Heart right ventricle (tissue), 16 donors: ENCODE measurements around the gene SPTLC3. TPM values are rescaled to one million over a fixed set of nuclear protein-coding genes. Genes with fewer than 3 reads are reported as not detected.

ENCODE experiments used
- ATAC-seq, 8 donors: fragments of 200-7000 bp; cut with Tn5 transposase; one replicate each; pipeline ENCODE4 v1.9.1; 2020; ENCODE audit warnings: mild to moderate bottlenecking in 8 of 8, moderate library complexity in 8 of 8, moderate number of reproducible peaks in 1 of 8
- DNase-seq, 2 donors: peaks; one replicate each; pipeline ENCODE4 v3.0.0-alpha.2; 2020
- H3K27ac ChIP-seq, 10 donors: fragments of 200-600 bp; sonication (generic) in 2 of 10; one replicate each; pipeline versions ENCODE4 v1.5.0 to v1.8.0; 2020 to 2022; ENCODE audit warnings: mild to moderate bottlenecking in 3 of 10
- H3K27me3 ChIP-seq, 7 donors: fragments of 200-600 bp; one replicate each; pipeline ENCODE4 v1.8.0; 2021 to 2022; ENCODE audit warnings: mild to moderate bottlenecking in 2 of 7
- H3K36me3 ChIP-seq, 9 donors: fragments of 200-600 bp; sonication (generic) in 1 of 9; one replicate each; pipeline versions ENCODE4 v1.5.0 to v1.8.0; 2020 to 2022; ENCODE audit warnings: mild to moderate bottlenecking in 2 of 9
- H3K4me1 ChIP-seq, 9 donors: fragments of 200-600 bp; sonication (generic) in 1 of 9; one replicate each; pipeline versions ENCODE4 v1.5.0 to v1.8.0; 2020 to 2022; ENCODE audit warnings: mild to moderate bottlenecking in 4 of 9
- H3K4me3 ChIP-seq, 10 donors: fragments of 200-600 bp; sonication (generic) in 2 of 10; one replicate each; pipeline versions ENCODE4 v1.5.0 to v1.8.0; 2020 to 2022; ENCODE audit warnings: mild to moderate bottlenecking in 7 of 10, moderate library complexity in 2 of 10
- H3K9me3 ChIP-seq, 11 donors: fragments of 200-600 bp in 10 of 11; sonication (generic) in 2 of 11; one replicate each; pipeline versions ENCODE4 v1.5.0 to v1.8.0; 2013 to 2022; ENCODE audit warnings: mild to moderate bottlenecking in 2 of 11, control low read depth in 1 of 11, moderate library complexity in 1 of 11
- CTCF ChIP-seq, 9 donors: fragments of 200-600 bp; sonication (generic) in 2 of 9; IDR thresholded peaks; one replicate each; pipeline versions ENCODE4 v1.5.0 to v1.8.0; 2021 to 2022; ENCODE audit warnings: antibody characterized with exemption in 9 of 9, mild to moderate bottlenecking in 5 of 9, moderate library complexity in 1 of 9
- WGBS, 2 donors: extraction: QIAGEN DNeasy Blood & Tissue Kit; methylation state at CpG; one replicate each; pipeline ENCODE4 v1.1.7; 2013; ENCODE audit warnings: inconsistent platforms in 1 of 2; 5-methylcytosine and 5-hydroxymethylcytosine counted together
- intact Hi-C, 10 donors: fragments of 100-400 bp; cut with DNase I; formaldehyde crosslinking; loops; one replicate each; pipeline versions ENCODE4 v1.11.1 to v1.14.2; 2022
- polyA plus RNA-seq, 2 donors: library from polyadenylated mRNA; stranded (reverse); fragments of 200-250 nt; gene quantifications; one replicate each; pipeline ENCODE4 v1.2.3, GENCODE V29; 2013
- total RNA-seq, 10 donors: library from RNA; stranded (reverse); fragmentation: NEBNext Ultra II Directional in 3 of 10; extraction: Animal tissue kit (Norgen Biotek cat#: 25700) in 3 of 10; gene quantifications; one replicate each; pipeline versions ENCODE4 v1.2.1 to v1.2.4, GENCODE V29; 2021 to 2023
- donor health status: Arrhythmogenic right ventricular cardiomyopathy.
- donor health status: ischemic (EF 13 %, LVEDD 7.1; RV severe dilation, severe dysfunction).
- donor health status: healthy with polysubstance abuse.
- donor health status: DM: no; HTN: yes; CAD: no.
- donor health status: DM: no; HTN: no; CAD: no.
- donor health status: ischemic (EF 25% LVEDD 6.9; RV normal size, moderate dysfunction).
- donor health status: ischemic (EF 25% LVEDD 5.7; RV mildly dilated, moderate dysfunction).
- donor health status: healthy.
- donor health status: DM: yes; HTN: yes; CAD: no.
- donor health status: Ischemic cardiomyopathy.
- donor health status: ischemic (EF 35%, LVEDD 5.7; RV mildly dilated, moderate dysfunction).
- donor health status: nonischemic (EF 11% LVEDD 7.7; RV severe dilation, severe dysfunction).
- donor health status: DM: yes; HTN: yes; CAD: no.
- donor health status: PGD.
- donor health status: ischemic (EF 29% LVEDD 5.4; RV normal size, mild dysfunction).
- donor health status: nonischemic (EF 23%, LVEDD 6.1; RV moderate dilation, normal function).

Gene SPTLC3
- total and polyA plus RNA-seq, 12 donors, result 0.45 to 8.4 (median 3.5) TPM

- H3K9me3 ChIP-seq, result peaks cover 0 to 5% (median 0%) of the 10 kb centered on the region in 11 donors
- TF ChIP-seq CTCF (IDR thresholded peaks at IDR 0.05), result no peak
- intact Hi-C loops, result loop anchor here in 1 of 10 donors (5.0 kb wide), 1 partner anchor 33 kb away; no protein-coding TSS in a partner anchor
- H3K27me3 ChIP-seq, result no peaks in the 10 kb centered on the region
- ATAC-seq, result no peak
- DNase-seq, result no peak
- no peak overlapping the region for H3K27ac ChIP-seq
- H3K4me3 ChIP-seq, result no peak overlapping the region
- H3K36me3 ChIP-seq, result no peaks in the 10 kb centered on the region
- H3K4me1 ChIP-seq, result peaks cover 0 to 11% (median 9%) of the 10 kb centered on the region in 9 donors
Observed at GRCh38 chr20:13034115-13034514, 25.3 kb downstream of the SPTLC3 start.

- H3K4me1 ChIP-seq, result peaks cover 0 to 4% (median under 1%) of the 10 kb centered on the region in 9 donors
- ATAC-seq, result no peak
- H3K27ac ChIP-seq, result no peak overlapping the region
- no peak for TF ChIP-seq CTCF (IDR thresholded peaks at IDR 0.05)
- H3K36me3 ChIP-seq, result no peaks in the 10 kb centered on the region
- no peak overlapping the region for H3K4me3 ChIP-seq
- H3K27me3 ChIP-seq, result no peaks in the 10 kb centered on the region
- H3K9me3 ChIP-seq, result peaks cover 0 to 5% (median 0%) of the 10 kb centered on the region in 11 donors
- DNase-seq, result no peak
- WGBS, 2 donors, result 80 to 83% methylated on average over 1 of the region's 1 CpG
- intact Hi-C loops, result loop anchor here in 1 of 10 donors (5.0 kb wide), 1 partner anchor 32 kb away; no protein-coding TSS in a partner anchor
Observed at GRCh38 chr20:13034936-13035335, 26.2 kb downstream of the SPTLC3 start.

- no peak for DNase-seq
- Histone ChIP-seq H3K9me3 (peaks cover 0 to 5% (median 0%) of the 10 kb centered on the region in 11 donors), H3K27me3 (no peaks in the 10 kb centered on the region), H3K4me3 (no peak overlapping the region), H3K27ac (no peak overlapping the region), H3K4me1 (no peaks in the 10 kb centered on the region), H3K36me3 (no peaks in the 10 kb centered on the region)
- intact Hi-C loops, result no loop called here
- no peak for TF ChIP-seq CTCF (IDR thresholded peaks at IDR 0.05)
- WGBS, 2 donors, result 74 to 77% methylated on average over 2 of the region's 2 CpGs
- no peak for ATAC-seq
Observed at GRCh38 chr20:13035399-13036152, 26.8 kb downstream of the SPTLC3 start.

GRCh38 chr20:13037727-13038126 lies 29.0 kb downstream of the SPTLC3 start:
- intact Hi-C loops, result no loop called here
- peaks cover 0 to 5% (median 0%) of the 10 kb centered on the region in 11 donors for H3K9me3 ChIP-seq
- H3K4me1 ChIP-seq, result peaks cover 0 to 8% (median 0%) of the 10 kb centered on the region in 9 donors
- H3K36me3 ChIP-seq, result no peaks in the 10 kb centered on the region
- no peak for ATAC-seq
- H3K27me3 ChIP-seq, result no peaks in the 10 kb centered on the region
- DNase-seq, result no peak
- WGBS, 2 donors, result 79 to 90% methylated on average over 3 of the region's 3 CpGs
- no peak overlapping the region for H3K4me3 ChIP-seq
- TF ChIP-seq CTCF (IDR thresholded peaks at IDR 0.05), result no peak
- no peak overlapping the region for H3K27ac ChIP-seq
